IMR-90 (cell line): ENCODE results near the gene SUPT3H. TPM values are rescaled to one million over a fixed set of nuclear protein-coding genes. Genes with fewer than 3 reads are reported as not detected.
A peak's percentile ranks its signal among the peaks of the same experiment; 100 is the strongest.

ENCODE experiments used
- ATAC-seq: fragments of 200-7000 bp; cut with Tn5 transposase; 2 replicates; pipeline ENCODE4 v1.9.1; 2020; ENCODE audit warnings: low read depth, mild to moderate bottlenecking, moderate library complexity
- BruUV-seq: library from RNA; stranded (reverse); fragments of 400-500 nt; replicated peaks from 2 replicates; lab custom pipeline; 2021; lab: Mats Ljungman, UMichigan
- CTCF ChIA-PET: fragments of 300-600 bp; formaldehyde crosslinking; extraction: SDS; loops from one replicate; lab custom pipeline; 2021; ENCODE audit warnings: antibody characterized with exemption; lab: Yijun Ruan, JAX
- POLR2A ChIA-PET: fragments of 300-600 bp; sonication (Branson Sonifier 250); formaldehyde crosslinking; loops from one replicate; lab custom pipeline; 2022; ENCODE audit warnings: antibody characterized with exemption; ENCODE audit not compliant: unreplicated experiment; lab: Charles Lee
- DNase-seq: peaks from one replicate; pipeline ENCODE4 v3.0.0; 2013
- H2AFZ ChIP-seq: replicated peaks from 2 replicates; pipeline ENCODE3; 2013; ENCODE audit warnings: low read length, mild to moderate bottlenecking; ENCODE audit not compliant: poor library complexity
- H2AK5ac ChIP-seq: 2 replicates; pipeline ENCODE4 v1.6.1; 2013; ENCODE audit warnings: low read depth, low read length, inconsistent platforms
- H2AK9ac ChIP-seq: replicated peaks from 2 replicates; pipeline ENCODE3; 2013; ENCODE audit warnings: mild to moderate bottlenecking, low read depth, low read length, moderate library complexity; ENCODE audit not compliant: poor library complexity
- H2BK120ac ChIP-seq: 2 replicates; pipeline ENCODE4 v1.6.1; 2013; ENCODE audit warnings: low read depth, low read length, inconsistent platforms
- H2BK15ac ChIP-seq: 3 replicates; pipeline ENCODE4 v1.6.1; 2013; ENCODE audit warnings: low read depth, low read length, inconsistent platforms
- H2BK20ac ChIP-seq: 2 replicates; pipeline ENCODE4 v1.6.1; 2013; ENCODE audit warnings: low read depth, mild to moderate bottlenecking, inconsistent platforms, low read length, moderate library complexity
- H2BK5ac ChIP-seq: 2 replicates; pipeline ENCODE4 v1.6.1; 2013; ENCODE audit warnings: mild to moderate bottlenecking, low read depth, low read length, inconsistent platforms; ENCODE audit not compliant: poor library complexity, severe bottlenecking
- H3K14ac ChIP-seq: replicated peaks from 2 replicates; pipeline ENCODE4 v1.6.1; 2013; ENCODE audit warnings: low read depth, low read length, inconsistent platforms
- H3K18ac ChIP-seq: 2 replicates; pipeline ENCODE4 v1.6.1; 2013; ENCODE audit warnings: low read depth, low read length, control low read depth
- H3K23ac ChIP-seq: 2 replicates; pipeline ENCODE4 v1.6.1; 2013; ENCODE audit warnings: low read depth, low read length, inconsistent platforms
- H3K27ac ChIP-seq: 2 replicates; pipeline ENCODE4 v1.5.1; 2013; ENCODE audit warnings: mild to moderate bottlenecking, control low read depth, low read length; ENCODE audit not compliant: insufficient read depth
- H3K27me3 ChIP-seq: 2 replicates; pipeline ENCODE4 v1.6.1; 2013; ENCODE audit warnings: low read length; ENCODE audit not compliant: control insufficient read depth, insufficient read depth
- H3K36me3 ChIP-seq: 2 replicates; pipeline ENCODE4 v1.6.1; 2013; ENCODE audit warnings: low read length, mixed read lengths; ENCODE audit not compliant: control insufficient read depth, insufficient read depth
- H3K4ac ChIP-seq: 2 replicates; pipeline ENCODE4 v1.6.1; 2013; ENCODE audit warnings: low read depth, low read length, inconsistent platforms
- H3K4me1 ChIP-seq: 2 replicates; pipeline ENCODE4 v1.6.1; 2013; ENCODE audit warnings: low read length, mixed read lengths; ENCODE audit not compliant: control insufficient read depth, insufficient read depth
- H3K4me2 ChIP-seq: 2 replicates; pipeline ENCODE4 v1.6.1; 2013; ENCODE audit warnings: low read depth, mild to moderate bottlenecking, control low read depth, low read length, moderate library complexity
- H3K4me3 ChIP-seq: 2 replicates; pipeline ENCODE4 v1.5.1; 2013; ENCODE audit warnings: low read depth, mild to moderate bottlenecking, control low read depth, low read length, moderate library complexity; ENCODE audit not compliant: insufficient read depth
- H3K56ac ChIP-seq: 2 replicates; pipeline ENCODE4 v1.6.1; 2013; ENCODE audit warnings: low read length, inconsistent platforms; ENCODE audit not compliant: insufficient read depth; ENCODE audit errors: extremely low read depth
- H3K79me1 ChIP-seq, 2 experiments: 2 replicates each; pipeline ENCODE4 v1.6.1; 2013; ENCODE audit warnings: low read length in 2 of 2, inconsistent platforms in 1 of 2, low read depth in 1 of 2
- H3K9ac ChIP-seq: 2 replicates; pipeline ENCODE4 v1.6.1; 2013; ENCODE audit warnings: low read depth, low read length, control low read depth
- H3K9me1 ChIP-seq: 2 replicates; pipeline ENCODE4 v1.6.1; 2013; ENCODE audit warnings: low read length, inconsistent platforms; ENCODE audit not compliant: insufficient read depth
- H3K9me3 ChIP-seq: 2 replicates; pipeline ENCODE4 v1.6.1; 2013; ENCODE audit warnings: low read length; ENCODE audit not compliant: control insufficient read depth, insufficient read depth
- H4K20me1 ChIP-seq: 2 replicates; pipeline ENCODE4 v1.6.1; 2013; ENCODE audit warnings: low read length, inconsistent platforms; ENCODE audit not compliant: insufficient read depth
- H4K5ac ChIP-seq: 2 replicates; pipeline ENCODE4 v1.6.1; 2013; ENCODE audit warnings: mild to moderate bottlenecking, low read depth, low read length, control low read depth
- H4K8ac ChIP-seq, 2 experiments: 2 replicates each; pipeline ENCODE4 v1.6.1; 2013; ENCODE audit warnings: low read depth in 2 of 2, low read length in 2 of 2, control low read depth in 1 of 2, inconsistent platforms in 1 of 2
- H4K91ac ChIP-seq: 2 replicates; pipeline ENCODE4 v1.6.1; 2013; ENCODE audit warnings: low read depth, low read length, inconsistent platforms; ENCODE audit not compliant: insufficient read depth
- BHLHE40 ChIP-seq: fragments of 150-350 bp; IDR thresholded peaks from 2 replicates; pipeline ENCODE4 v1.6.1; 2016; ENCODE audit warnings: mild to moderate bottlenecking, low read depth, low read length
- CEBPB ChIP-seq: IDR thresholded peaks from 2 replicates; pipeline ENCODE4 v1.6.1; 2012; ENCODE audit warnings: low read depth, low read length, improper control_type of control experiment
- CHD1 ChIP-seq: IDR thresholded peaks from 2 replicates; pipeline ENCODE4 v1.6.1; 2012; ENCODE audit warnings: low read depth, low read length, improper control_type of control experiment
- CTCF ChIP-seq: conservative IDR thresholded peaks from 2 replicates; pipeline ENCODE4 v1.5.1; 2012; ENCODE audit warnings: mild to moderate bottlenecking, low read depth, low read length, improper control_type of control experiment
- ELK1 ChIP-seq: fragments of 150-350 bp; IDR thresholded peaks from 2 replicates; pipeline ENCODE4 v1.6.1; 2016; ENCODE audit warnings: low read depth, mild to moderate bottlenecking, low read length, moderate library complexity, borderline replicate concordance
- FOS ChIP-seq: fragments of 150-350 bp; IDR thresholded peaks from 2 replicates; pipeline ENCODE4 v1.6.1; 2016; ENCODE audit warnings: low read depth, low read length
- MAFK ChIP-seq: IDR thresholded peaks from 2 replicates; pipeline ENCODE4 v1.6.1; 2012; ENCODE audit warnings: low read depth, low read length, improper control_type of control experiment
- MAZ ChIP-seq: IDR thresholded peaks from 2 replicates; pipeline ENCODE4 v1.6.1; 2012; ENCODE audit warnings: low read depth, mild to moderate bottlenecking, low read length, improper control_type of control experiment, moderate library complexity, borderline replicate concordance
- MXI1 ChIP-seq: IDR thresholded peaks from 2 replicates; pipeline ENCODE4 v1.6.1; 2012; ENCODE audit warnings: low read depth, mild to moderate bottlenecking, low read length, moderate library complexity, borderline replicate concordance
- NFE2L2 ChIP-seq: fragments of 150-350 bp; IDR thresholded peaks from 2 replicates; pipeline ENCODE4 v1.6.1; 2016; ENCODE audit warnings: low read depth, mild to moderate bottlenecking, low read length
- POLR2A ChIP-seq: IDR thresholded peaks from 2 replicates; pipeline ENCODE4 v1.6.1; 2012; ENCODE audit warnings: mild to moderate bottlenecking, low read depth, low read length
- RAD21 ChIP-seq: IDR thresholded peaks from 2 replicates; pipeline ENCODE4 v1.6.1; 2012; ENCODE audit warnings: low read length, improper control_type of control experiment
- RCOR1 ChIP-seq: IDR thresholded peaks from 2 replicates; pipeline ENCODE4 v1.6.1; 2012; ENCODE audit warnings: mild to moderate bottlenecking, low read length, improper control_type of control experiment; ENCODE audit not compliant: insufficient replicate concordance
- RFX5 ChIP-seq: IDR thresholded peaks from 2 replicates; pipeline ENCODE4 v1.8.0; 2012; ENCODE audit warnings: low read depth, mild to moderate bottlenecking, low read length, moderate library complexity
- SMC3 ChIP-seq: fragments of 150-350 bp; IDR thresholded peaks from 2 replicates; pipeline ENCODE4 v1.6.1; 2016; ENCODE audit warnings: low read depth, mild to moderate bottlenecking, antibody characterized with exemption, low read length, moderate library complexity
- USF2 ChIP-seq: fragments of 150-350 bp; IDR thresholded peaks from 2 replicates; pipeline ENCODE4 v1.6.1; 2017; ENCODE audit warnings: mild to moderate bottlenecking, antibody characterized with exemption, low read length, low read depth
- WGBS, 2 experiments: methylation state at CpG; one replicate each; pipeline versions ENCODE4 v1.1.5 to v1.1.7; 2013; ENCODE audit warnings: missing lambda C conversion rate in 2 of 2; ENCODE audit not compliant: insufficient read length in 1 of 2; ENCODE audit errors: extremely low coverage in 2 of 2; 5-methylcytosine and 5-hydroxymethylcytosine counted together
- dilution Hi-C: fragments of 300-500 bp; cut with HindIII; formaldehyde crosslinking; loops from one replicate; pipeline ENCODE4 v1.14.3; 2018; ENCODE audit warnings: low sequenced_read_pairs; ENCODE audit not compliant: unreplicated experiment
- in situ Hi-C: fragments of 300-500 bp; cut with MboI; formaldehyde crosslinking; loops from 3 replicates; pipeline ENCODE4 v1.14.3; 2019; ENCODE audit warnings: low sequenced_read_pairs, inconsistent platforms, mixed read lengths
- intact Hi-C: fragments of 100-400 bp; cut with micrococcal nuclease; formaldehyde crosslinking; loops from 2 replicates; pipeline ENCODE4 v1.10.0; 2022
- polyA plus RNA-seq, 3 experiments: library from polyadenylated mRNA; depleted of rRNA; stranded (reverse); fragments of >200 nt; gene quantifications; 2 replicates each; pipeline ENCODE4 v1.2.3, GENCODE V29; 2012; ENCODE audit warnings: low replicate concordance in 1 of 3
- total RNA-seq: library from RNA; depleted of rRNA; stranded (reverse); fragments of >200 nt; gene quantifications from 2 replicates; pipeline ENCODE4 v1.2.3, GENCODE V29; 2012

SUPT3H gene
- total and polyA plus RNA-seq, 2 of the 4 experiments (the other 2 are of a cell fraction) = 4.5 to 5.0 TPM

- H3K4me2 ChIP-seq = no peak overlapping the region
- no peaks in the 10 kb centered on the region for H3K27me3 ChIP-seq
- no peak overlapping the region for H3K56ac ChIP-seq
- dilution Hi-C loops (no loop called here), intact Hi-C loops (no loop called here), in situ Hi-C loops (no loop called here)
- no CpG with 5 or more reads among the region's 4 CpGs for WGBS, 2 experiments
- H3K9me3 ChIP-seq = no peaks in the 10 kb centered on the region
- H3K14ac ChIP-seq = peak overlapping the region; percentile 59
- no peak for DNase-seq
- no peak overlapping the region for H3K9ac ChIP-seq
- H2AK5ac ChIP-seq = no peak overlapping the region
- H4K20me1 ChIP-seq = no peaks in the 10 kb centered on the region
- no peak overlapping the region for H4K91ac ChIP-seq
- H3K4ac ChIP-seq = no peak overlapping the region
- H3K79me1 ChIP-seq = no peaks in the 10 kb centered on the region
- H3K9me1 ChIP-seq = no peaks in the 10 kb centered on the region
- H3K36me3 ChIP-seq = no peaks in the 10 kb centered on the region
- no peak overlapping the region for H2BK120ac ChIP-seq
- ATAC-seq = no peak
- ChIA-PET CTCF (no interaction called here), POLR2A (no interaction called here)
- peak overlapping the region; percentile 61; the same call in 1 of the 3 replicates for H2BK15ac ChIP-seq
- no peak overlapping the region for H3K27ac ChIP-seq
- no peak overlapping the region for H2AFZ ChIP-seq
- no peak overlapping the region for H4K8ac ChIP-seq
- H3K23ac ChIP-seq = no peak overlapping the region
- H3K18ac ChIP-seq = no peak overlapping the region
- no TSS peak for BruUV-seq
- no peak overlapping the region for H4K5ac ChIP-seq
- no peak overlapping the region for H2AK9ac ChIP-seq
- H2BK20ac ChIP-seq = no peak overlapping the region
- no peak overlapping the region for H2BK5ac ChIP-seq
- no peak overlapping the region for H3K4me3 ChIP-seq
- H3K4me1 ChIP-seq = no peaks in the 10 kb centered on the region
- TF ChIP-seq POLR2A (no peak), ELK1 (no peak), FOS (no peak), RCOR1 (no peak), MXI1 (no peak), USF2 (no peak), RFX5 (no peak), BHLHE40 (no peak), NFE2L2 (no peak), CHD1 (no peak), RAD21 (no peak), SMC3 (no peak), MAFK (no peak), MAZ (no peak), CEBPB (no peak), CTCF (no peak)
These were observed 412.0 kb downstream of the SUPT3H start for GRCh38 chr6:44965708-44966107.
